ENCODE results near the gene FILIP1L.

DNA sequence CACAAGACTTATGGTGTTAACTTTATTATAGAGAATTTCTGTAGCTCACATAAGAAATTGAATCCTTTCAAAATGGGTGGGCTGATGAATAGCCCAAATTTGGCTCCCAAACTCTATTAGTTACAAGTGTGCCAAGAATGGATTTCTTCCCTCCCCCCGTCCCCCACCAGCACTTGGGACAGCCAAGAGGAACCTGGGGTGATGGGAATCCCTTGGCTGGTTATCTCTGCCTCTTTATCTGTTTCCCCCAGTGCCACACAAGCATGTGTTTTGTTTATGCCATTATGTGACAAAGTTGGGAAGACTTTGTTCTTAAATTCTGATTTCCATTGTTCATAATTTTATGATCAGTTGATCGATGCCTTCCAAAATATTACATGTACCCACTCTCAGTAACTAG is 268.3 kb downstream of the FILIP1L start:
- TF ChIP-seq, protein P1, sequence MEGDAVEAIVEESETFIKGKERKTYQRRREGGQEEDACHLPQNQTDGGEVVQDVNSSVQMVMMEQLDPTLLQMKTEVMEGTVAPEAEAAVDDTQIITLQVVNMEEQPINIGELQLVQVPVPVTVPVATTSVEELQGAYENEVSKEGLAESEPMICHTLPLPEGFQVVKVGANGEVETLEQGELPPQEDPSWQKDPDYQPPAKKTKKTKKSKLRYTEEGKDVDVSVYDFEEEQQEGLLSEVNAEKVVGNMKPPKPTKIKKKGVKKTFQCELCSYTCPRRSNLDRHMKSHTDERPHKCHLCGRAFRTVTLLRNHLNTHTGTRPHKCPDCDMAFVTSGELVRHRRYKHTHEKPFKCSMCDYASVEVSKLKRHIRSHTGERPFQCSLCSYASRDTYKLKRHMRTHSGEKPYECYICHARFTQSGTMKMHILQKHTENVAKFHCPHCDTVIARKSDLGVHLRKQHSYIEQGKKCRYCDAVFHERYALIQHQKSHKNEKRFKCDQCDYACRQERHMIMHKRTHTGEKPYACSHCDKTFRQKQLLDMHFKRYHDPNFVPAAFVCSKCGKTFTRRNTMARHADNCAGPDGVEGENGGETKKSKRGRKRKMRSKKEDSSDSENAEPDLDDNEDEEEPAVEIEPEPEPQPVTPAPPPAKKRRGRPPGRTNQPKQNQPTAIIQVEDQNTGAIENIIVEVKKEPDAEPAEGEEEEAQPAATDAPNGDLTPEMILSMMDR (IDR thresholded peaks at IDR 0.05): no peak
- TF ChIP-seq, protein P2, sequence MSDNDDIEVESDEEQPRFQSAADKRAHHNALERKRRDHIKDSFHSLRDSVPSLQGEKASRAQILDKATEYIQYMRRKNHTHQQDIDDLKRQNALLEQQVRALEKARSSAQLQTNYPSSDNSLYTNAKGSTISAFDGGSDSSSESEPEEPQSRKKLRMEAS (IDR thresholded peaks at IDR 0.05; ENCODE audit: low read depth): no peak
- TF ChIP-seq, protein P3, sequence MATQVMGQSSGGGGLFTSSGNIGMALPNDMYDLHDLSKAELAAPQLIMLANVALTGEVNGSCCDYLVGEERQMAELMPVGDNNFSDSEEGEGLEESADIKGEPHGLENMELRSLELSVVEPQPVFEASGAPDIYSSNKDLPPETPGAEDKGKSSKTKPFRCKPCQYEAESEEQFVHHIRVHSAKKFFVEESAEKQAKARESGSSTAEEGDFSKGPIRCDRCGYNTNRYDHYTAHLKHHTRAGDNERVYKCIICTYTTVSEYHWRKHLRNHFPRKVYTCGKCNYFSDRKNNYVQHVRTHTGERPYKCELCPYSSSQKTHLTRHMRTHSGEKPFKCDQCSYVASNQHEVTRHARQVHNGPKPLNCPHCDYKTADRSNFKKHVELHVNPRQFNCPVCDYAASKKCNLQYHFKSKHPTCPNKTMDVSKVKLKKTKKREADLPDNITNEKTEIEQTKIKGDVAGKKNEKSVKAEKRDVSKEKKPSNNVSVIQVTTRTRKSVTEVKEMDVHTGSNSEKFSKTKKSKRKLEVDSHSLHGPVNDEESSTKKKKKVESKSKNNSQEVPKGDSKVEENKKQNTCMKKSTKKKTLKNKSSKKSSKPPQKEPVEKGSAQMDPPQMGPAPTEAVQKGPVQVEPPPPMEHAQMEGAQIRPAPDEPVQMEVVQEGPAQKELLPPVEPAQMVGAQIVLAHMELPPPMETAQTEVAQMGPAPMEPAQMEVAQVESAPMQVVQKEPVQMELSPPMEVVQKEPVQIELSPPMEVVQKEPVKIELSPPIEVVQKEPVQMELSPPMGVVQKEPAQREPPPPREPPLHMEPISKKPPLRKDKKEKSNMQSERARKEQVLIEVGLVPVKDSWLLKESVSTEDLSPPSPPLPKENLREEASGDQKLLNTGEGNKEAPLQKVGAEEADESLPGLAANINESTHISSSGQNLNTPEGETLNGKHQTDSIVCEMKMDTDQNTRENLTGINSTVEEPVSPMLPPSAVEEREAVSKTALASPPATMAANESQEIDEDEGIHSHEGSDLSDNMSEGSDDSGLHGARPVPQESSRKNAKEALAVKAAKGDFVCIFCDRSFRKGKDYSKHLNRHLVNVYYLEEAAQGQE (IDR thresholded peaks at IDR 0.05; ENCODE audit: low read depth, low read length): no peak
- TF ChIP-seq RFX5 (IDR thresholded peaks at IDR 0.05; ENCODE audit: low read length) (no peak), GATA2 (CRISPR knock-in tag; IDR thresholded peaks at IDR 0.05) (no peak), GABPA (IDR thresholded peaks at IDR 0.05; ENCODE audit: low read depth) (no peak), JUND (IDR thresholded peaks at IDR 0.05) (no peak)
- TF ChIP-seq, protein P4, sequence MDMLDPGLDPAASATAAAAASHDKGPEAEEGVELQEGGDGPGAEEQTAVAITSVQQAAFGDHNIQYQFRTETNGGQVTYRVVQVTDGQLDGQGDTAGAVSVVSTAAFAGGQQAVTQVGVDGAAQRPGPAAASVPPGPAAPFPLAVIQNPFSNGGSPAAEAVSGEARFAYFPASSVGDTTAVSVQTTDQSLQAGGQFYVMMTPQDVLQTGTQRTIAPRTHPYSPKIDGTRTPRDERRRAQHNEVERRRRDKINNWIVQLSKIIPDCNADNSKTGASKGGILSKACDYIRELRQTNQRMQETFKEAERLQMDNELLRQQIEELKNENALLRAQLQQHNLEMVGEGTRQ (IDR thresholded peaks at IDR 0.05; ENCODE audit: borderline replicate concordance, low read depth, low read length): no peak
- TF ChIP-seq, protein P5, sequence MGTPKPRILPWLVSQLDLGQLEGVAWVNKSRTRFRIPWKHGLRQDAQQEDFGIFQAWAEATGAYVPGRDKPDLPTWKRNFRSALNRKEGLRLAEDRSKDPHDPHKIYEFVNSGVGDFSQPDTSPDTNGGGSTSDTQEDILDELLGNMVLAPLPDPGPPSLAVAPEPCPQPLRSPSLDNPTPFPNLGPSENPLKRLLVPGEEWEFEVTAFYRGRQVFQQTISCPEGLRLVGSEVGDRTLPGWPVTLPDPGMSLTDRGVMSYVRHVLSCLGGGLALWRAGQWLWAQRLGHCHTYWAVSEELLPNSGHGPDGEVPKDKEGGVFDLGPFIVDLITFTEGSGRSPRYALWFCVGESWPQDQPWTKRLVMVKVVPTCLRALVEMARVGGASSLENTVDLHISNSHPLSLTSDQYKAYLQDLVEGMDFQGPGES (IDR thresholded peaks at IDR 0.05; ENCODE audit: low read depth, low read length): no peak

Data from SK-N-SH (cell line).